PC-9 (cell line): ENCODE data around the gene SPSB2.

Experiments
- EZH2 ChIP-seq: fragments of 200-600 bp; sonication (generic); IDR thresholded peaks from 2 replicates; pipeline ENCODE4 v1.8.0; 2017; ENCODE audit warnings: antibody characterized with exemption, low read depth
- TF ChIP-seq, protein P1 (sequence below): fragments of 200-600 bp; sonication (generic); conservative IDR thresholded peaks from 2 replicates; pipeline ENCODE4 v1.6.1; 2017; ENCODE audit warnings: mixed run types, antibody characterized with exemption, mild to moderate bottlenecking, moderate library complexity

DNA sequence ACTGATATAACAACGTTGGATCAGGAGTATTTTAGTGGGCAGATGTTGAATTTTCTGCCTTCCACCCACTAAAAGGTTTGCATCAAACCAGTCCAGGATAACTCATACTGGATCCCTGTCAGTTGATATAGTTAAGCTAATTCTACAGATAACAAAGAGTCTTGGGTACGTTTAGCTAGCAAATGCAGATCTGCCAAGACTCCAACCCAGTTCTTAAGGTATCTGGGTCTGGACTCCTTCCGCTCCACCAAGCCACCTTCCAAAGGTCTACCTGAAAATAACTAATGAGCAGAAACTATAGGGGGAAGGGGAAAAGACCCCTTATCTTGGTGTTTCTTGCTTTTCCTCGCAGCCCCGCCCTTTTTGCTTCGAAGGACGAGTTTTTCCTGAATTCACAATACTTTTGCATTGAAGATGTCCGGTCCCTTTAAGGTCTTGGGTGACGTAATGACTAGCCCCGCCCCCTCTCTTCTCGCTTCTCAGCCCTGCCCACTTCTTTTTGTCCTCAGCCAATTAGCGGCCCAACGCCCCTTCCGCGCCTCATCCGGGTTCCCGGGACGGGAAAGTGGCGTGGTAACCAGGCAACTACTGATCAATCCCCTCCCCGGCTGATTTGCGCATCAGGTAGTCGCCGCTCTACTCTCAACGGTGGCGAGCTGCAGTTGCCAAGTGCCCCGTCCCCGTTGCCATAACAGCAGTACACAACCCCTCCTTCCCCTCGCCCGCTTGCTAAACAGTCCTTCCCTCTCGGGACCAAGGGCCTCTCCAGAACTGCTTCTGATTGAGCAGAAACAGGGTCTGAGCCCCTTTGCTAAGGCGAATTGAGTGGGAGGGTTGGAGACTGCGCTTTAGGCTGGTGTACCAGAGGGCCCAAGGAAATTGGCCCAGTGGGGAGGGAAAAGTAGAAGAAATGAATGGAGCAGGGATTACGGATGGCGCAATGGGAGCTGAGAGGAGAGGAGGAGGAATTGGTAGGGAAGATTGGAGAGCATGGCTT is 31.5 kb upstream of the SPSB2 start, which contains the start of gene LRRC23:
- TF ChIP-seq, protein P1, sequence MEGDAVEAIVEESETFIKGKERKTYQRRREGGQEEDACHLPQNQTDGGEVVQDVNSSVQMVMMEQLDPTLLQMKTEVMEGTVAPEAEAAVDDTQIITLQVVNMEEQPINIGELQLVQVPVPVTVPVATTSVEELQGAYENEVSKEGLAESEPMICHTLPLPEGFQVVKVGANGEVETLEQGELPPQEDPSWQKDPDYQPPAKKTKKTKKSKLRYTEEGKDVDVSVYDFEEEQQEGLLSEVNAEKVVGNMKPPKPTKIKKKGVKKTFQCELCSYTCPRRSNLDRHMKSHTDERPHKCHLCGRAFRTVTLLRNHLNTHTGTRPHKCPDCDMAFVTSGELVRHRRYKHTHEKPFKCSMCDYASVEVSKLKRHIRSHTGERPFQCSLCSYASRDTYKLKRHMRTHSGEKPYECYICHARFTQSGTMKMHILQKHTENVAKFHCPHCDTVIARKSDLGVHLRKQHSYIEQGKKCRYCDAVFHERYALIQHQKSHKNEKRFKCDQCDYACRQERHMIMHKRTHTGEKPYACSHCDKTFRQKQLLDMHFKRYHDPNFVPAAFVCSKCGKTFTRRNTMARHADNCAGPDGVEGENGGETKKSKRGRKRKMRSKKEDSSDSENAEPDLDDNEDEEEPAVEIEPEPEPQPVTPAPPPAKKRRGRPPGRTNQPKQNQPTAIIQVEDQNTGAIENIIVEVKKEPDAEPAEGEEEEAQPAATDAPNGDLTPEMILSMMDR: no peak
- no peak for TF ChIP-seq EZH2
